HK-2 (cell line): ENCODE data around the gene HOXB4.

Experiments
- DNase-seq: peaks from one replicate; pipeline ENCODE4 v3.0.0-alpha.2; 2018; ENCODE audit not compliant: unreplicated experiment

HOXB4 gene

GRCh38 chr17:48571826-48572417 lies 6.2 kb downstream of the HOXB4 start:
- DNase-seq, result no peak

- DNase-seq, result no peak
Observed at GRCh38 chr17:48571024-48571818, 6.9 kb downstream of the HOXB4 start.

- DNase-seq, result no peak
Observed at GRCh38 chr17:48570325-48571023, 7.7 kb downstream of the HOXB4 start.

GRCh38 chr17:48569674-48570324 lies 8.4 kb downstream of the HOXB4 start:
- no peak for DNase-seq

GRCh38 chr17:48569240-48569582 lies 8.9 kb downstream of the HOXB4 start:
- no peak for DNase-seq

GRCh38 chr17:48568499-48569239 lies 9.5 kb downstream of the HOXB4 start:
- DNase-seq, result no peak

GRCh38 chr17:48567646-48568354 lies 10.3 kb downstream of the HOXB4 start:
- DNase-seq, result no peak

GRCh38 chr17:48567209-48567608 lies 10.9 kb downstream of the HOXB4 start:
- DNase-seq, result no peak

GRCh38 chr17:48566717-48567116 lies 11.4 kb downstream of the HOXB4 start:
- DNase-seq, result no peak

- no peak for DNase-seq
Observed at GRCh38 chr17:48565925-48566710, 12.0 kb downstream of the HOXB4 start.

GRCh38 chr17:48565022-48565554 lies 13.1 kb downstream of the HOXB4 start:
- no peak for DNase-seq

- DNase-seq, result no peak
Observed at GRCh38 chr17:48564188-48565021, 13.7 kb downstream of the HOXB4 start.

GRCh38 chr17:48563867-48564187 lies 14.3 kb downstream of the HOXB4 start:
- no peak for DNase-seq

GRCh38 chr17:48563385-48563838 lies 14.7 kb downstream of the HOXB4 start:
- DNase-seq, result no peak

GRCh38 chr17:48562934-48563333 lies 15.2 kb downstream of the HOXB4 start:
- no peak for DNase-seq

- DNase-seq, result no peak
Observed at GRCh38 chr17:48561884-48562810, 16.0 kb downstream of the HOXB4 start.

GRCh38 chr17:48559840-48560817 lies 18.0 kb downstream of the HOXB4 start:
- DNase-seq, result no peak
